NCI-H2171 (cell line): ENCODE results near the gene TFF1.
"Not testable (repeated sequence)": the region's sequence is repeated elsewhere in the genome, so short reads cannot be mapped to it uniquely, and the experiment has no call there.

ENCODE experiments used
- DNase-seq: peaks from one replicate; lab custom pipeline; 2025; lab: John Stamatoyannopoulos, UW

The TFF1 gene

GRCh38 chr21:42366292-42367010, at the start of gene TFF1:
TSS of gene TFF1 (minus strand) at chr21:42366535. CDS start at chr21:42366495, 40 bp downstream.
- no peak for DNase-seq

- no peak for DNase-seq
Observed at GRCh38 chr21:42414928-42415769, 48.8 kb upstream of the TFF1 start.

- no peak for DNase-seq
Observed at GRCh38 chr21:42414553-42414927, 48.2 kb upstream of the TFF1 start.

GRCh38 chr21:42414066-42414465, 47.7 kb upstream of the TFF1 start:
- DNase-seq = no peak

- no peak for DNase-seq
Observed at GRCh38 chr21:42413500-42413899, 47.2 kb upstream of the TFF1 start.

GRCh38 chr21:42413093-42413492, 46.8 kb upstream of the TFF1 start:
- no peak for DNase-seq

GRCh38 chr21:42412636-42412933, 46.2 kb upstream of the TFF1 start:
- DNase-seq = no peak

GRCh38 chr21:42411891-42412635, 45.7 kb upstream of the TFF1 start:
- DNase-seq = no peak

GRCh38 chr21:42411197-42411869, 45.0 kb upstream of the TFF1 start:
- DNase-seq = no peak

- no peak for DNase-seq
Observed at GRCh38 chr21:42409366-42409765, 43.0 kb upstream of the TFF1 start.

- DNase-seq = not testable (repeated sequence)
Observed at GRCh38 chr21:42408718-42409117, 42.4 kb upstream of the TFF1 start.

- DNase-seq = no peak
Observed at GRCh38 chr21:42407476-42407875, 41.1 kb upstream of the TFF1 start.

- DNase-seq = no peak
Observed at GRCh38 chr21:42406866-42407265, 40.5 kb upstream of the TFF1 start.

GRCh38 chr21:42406201-42406621, 39.9 kb upstream of the TFF1 start:
- DNase-seq = no peak

- DNase-seq = no peak
Observed at GRCh38 chr21:42405064-42406013, 39.0 kb upstream of the TFF1 start.

GRCh38 chr21:42404539-42404938, 38.2 kb upstream of the TFF1 start:
- DNase-seq = no peak

GRCh38 chr21:42403611-42404231, 37.4 kb upstream of the TFF1 start, which contains the start of gene UBASH3A:
TSS of gene UBASH3A (plus strand) at chr21:42403902. CDS start at chr21:42403946, 44 bp downstream.
- no peak for DNase-seq

GRCh38 chr21:42401820-42402251, 35.5 kb upstream of the TFF1 start:
- DNase-seq = no peak

GRCh38 chr21:42401154-42401553, 34.8 kb upstream of the TFF1 start:
- no peak for DNase-seq

- no peak for DNase-seq
Observed at GRCh38 chr21:42400525-42400924, 34.2 kb upstream of the TFF1 start.
